Measurements from ENCODE around the gene OPN4. TPM values are rescaled to one million over a fixed set of nuclear protein-coding genes. Genes with fewer than 3 reads are reported as not detected.

Gene OPN4
- total RNA-seq, 3 donors from 2014 or later = not detected

DNA sequence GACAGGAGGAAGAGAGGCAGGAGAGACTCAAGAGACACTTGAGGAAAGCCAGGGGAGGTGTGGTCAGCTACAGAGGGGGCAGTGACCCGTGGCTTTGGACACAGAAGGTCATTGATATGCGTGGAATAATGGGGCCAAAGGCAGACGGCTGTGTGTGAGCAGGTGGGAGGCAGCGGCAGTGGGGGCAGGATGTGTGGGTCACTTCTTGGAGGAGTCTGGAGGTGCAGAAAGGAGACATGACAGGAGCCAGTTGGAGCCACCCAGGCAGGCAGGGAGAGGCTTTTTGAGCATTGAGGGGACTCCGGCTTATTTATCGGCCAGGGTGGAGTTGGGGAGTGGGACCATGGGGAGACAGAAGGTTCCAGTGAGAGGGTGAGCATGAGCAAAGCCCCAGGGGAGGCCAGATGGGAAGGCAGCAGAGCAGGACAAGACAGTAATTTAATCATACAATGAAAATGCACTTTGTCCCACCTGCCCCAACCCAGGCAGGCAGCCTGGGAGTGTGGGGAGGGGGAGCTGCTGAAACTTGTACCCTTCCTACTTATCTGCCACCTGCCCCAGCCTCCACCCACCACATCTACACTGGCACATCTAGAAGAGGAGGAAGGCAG, 19.0 kb downstream of the OPN4 start:
- Histone ChIP-seq H3K27ac (peak overlapping the region in 1 of 2 donors; percentile 38), H3K9me3 (no peaks in the 10 kb centered on the region), H3K36me3 (no peaks in the 10 kb centered on the region), H3K4me3 (no peak overlapping the region), H3K4me1 (no peaks in the 10 kb centered on the region), H3K27me3 (no peaks in the 10 kb centered on the region)
- intact Hi-C loops (cut with DNase I; ENCODE audit: low total_unique reads) = loop anchor here (5.0 kb wide), 1 partner anchor 1421 kb away; no protein-coding TSS in a partner anchor
- TF ChIP-seq, protein P1, sequence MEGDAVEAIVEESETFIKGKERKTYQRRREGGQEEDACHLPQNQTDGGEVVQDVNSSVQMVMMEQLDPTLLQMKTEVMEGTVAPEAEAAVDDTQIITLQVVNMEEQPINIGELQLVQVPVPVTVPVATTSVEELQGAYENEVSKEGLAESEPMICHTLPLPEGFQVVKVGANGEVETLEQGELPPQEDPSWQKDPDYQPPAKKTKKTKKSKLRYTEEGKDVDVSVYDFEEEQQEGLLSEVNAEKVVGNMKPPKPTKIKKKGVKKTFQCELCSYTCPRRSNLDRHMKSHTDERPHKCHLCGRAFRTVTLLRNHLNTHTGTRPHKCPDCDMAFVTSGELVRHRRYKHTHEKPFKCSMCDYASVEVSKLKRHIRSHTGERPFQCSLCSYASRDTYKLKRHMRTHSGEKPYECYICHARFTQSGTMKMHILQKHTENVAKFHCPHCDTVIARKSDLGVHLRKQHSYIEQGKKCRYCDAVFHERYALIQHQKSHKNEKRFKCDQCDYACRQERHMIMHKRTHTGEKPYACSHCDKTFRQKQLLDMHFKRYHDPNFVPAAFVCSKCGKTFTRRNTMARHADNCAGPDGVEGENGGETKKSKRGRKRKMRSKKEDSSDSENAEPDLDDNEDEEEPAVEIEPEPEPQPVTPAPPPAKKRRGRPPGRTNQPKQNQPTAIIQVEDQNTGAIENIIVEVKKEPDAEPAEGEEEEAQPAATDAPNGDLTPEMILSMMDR (IDR thresholded peaks at IDR 0.05) = no peak
- TF ChIP-seq POLR2AphosphoS5 (IDR thresholded peaks at IDR 0.05) = no peak
- no peak for DNase-seq (ENCODE audit: low spot score in 2 of 2)

DNA sequence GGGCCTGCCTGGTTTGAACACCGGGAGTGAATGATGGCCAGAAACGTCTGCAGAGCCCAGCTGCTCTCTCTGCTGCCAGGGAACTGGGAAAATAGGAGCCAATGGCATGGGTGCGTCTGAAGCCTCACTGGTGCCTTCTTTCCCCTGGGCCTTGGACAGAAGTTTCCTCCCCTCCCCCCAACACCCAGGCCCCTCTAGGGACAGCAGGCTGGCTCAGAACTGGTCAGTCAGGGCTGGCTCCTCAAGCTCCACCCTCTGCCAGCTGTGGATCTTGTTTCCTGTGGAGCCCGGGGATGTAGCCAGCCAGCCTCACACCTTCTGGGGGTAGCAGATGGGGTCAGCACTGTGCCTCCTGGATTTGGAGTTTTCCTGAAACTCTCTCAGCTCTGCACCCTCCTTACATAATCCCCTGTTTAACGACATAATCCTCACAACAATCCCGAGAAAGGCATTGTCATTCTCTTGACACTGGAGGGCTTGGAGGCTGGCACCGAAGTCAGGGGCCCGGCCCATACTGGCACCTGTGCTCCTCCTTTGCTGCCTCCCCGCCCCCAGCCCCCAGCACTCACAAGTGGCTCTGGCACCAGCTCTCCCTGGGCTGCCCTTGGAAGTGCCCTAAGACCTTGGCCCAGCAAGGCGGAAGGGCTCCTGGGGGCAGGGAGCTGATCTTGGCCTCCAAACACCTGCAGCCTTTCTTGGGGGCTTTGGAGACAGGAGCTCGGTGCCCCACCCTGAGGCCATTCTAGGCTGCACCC, 19.7 kb downstream of the OPN4 start:
- TF ChIP-seq POLR2A (IDR thresholded peaks at IDR 0.05) = no peak
- TF ChIP-seq, protein P1 (IDR thresholded peaks at IDR 0.05) = no peak
- no peak for TF ChIP-seq POLR2AphosphoS5 (IDR thresholded peaks at IDR 0.05)
- Histone ChIP-seq H3K27me3 (no peaks in the 10 kb centered on the region), H3K9me3 (no peaks in the 10 kb centered on the region), H3K27ac (no peak overlapping the region), H3K4me3 (no peak overlapping the region), H3K4me1 (no peaks in the 10 kb centered on the region), H3K36me3 (no peaks in the 10 kb centered on the region)
- intact Hi-C loops (cut with DNase I; ENCODE audit: low total_unique reads) = loop anchor here (5.0 kb wide), 1 partner anchor 1422 kb away; no protein-coding TSS in a partner anchor
- no peak for DNase-seq (ENCODE audit: low spot score in 2 of 2)

DNA sequence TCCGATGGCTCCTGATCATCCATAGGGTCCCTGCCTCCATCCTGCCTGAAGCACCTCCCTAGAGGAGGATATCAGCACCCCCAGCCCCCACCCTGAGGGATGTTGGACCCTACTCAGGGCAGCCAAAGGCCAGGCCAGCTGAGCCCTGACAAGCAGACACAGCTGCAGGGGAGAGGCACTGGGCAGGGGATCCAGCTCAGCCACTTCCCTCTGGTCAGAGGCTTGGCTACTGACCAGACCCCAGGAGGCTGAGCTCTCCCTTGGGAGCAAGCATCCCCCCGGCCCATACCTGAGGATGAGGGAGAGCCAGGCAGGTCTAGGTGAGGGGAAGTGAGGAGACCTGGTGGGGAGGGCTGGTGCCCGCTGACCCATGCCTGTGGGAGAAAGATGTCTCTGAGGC, 20.6 kb downstream of the OPN4 start:
- no peaks in the 10 kb centered on the region for H3K4me1 ChIP-seq
- H3K9me3 ChIP-seq = no peaks in the 10 kb centered on the region
- no peaks in the 10 kb centered on the region for H3K27me3 ChIP-seq
- H3K36me3 ChIP-seq = no peaks in the 10 kb centered on the region
- H3K27ac ChIP-seq = no peak overlapping the region
- intact Hi-C loops (cut with DNase I; ENCODE audit: low total_unique reads) = loop anchor here (5.0 kb wide), 1 partner anchor 1423 kb away; no protein-coding TSS in a partner anchor
- no peak for TF ChIP-seq POLR2AphosphoS5 (IDR thresholded peaks at IDR 0.05)
- TF ChIP-seq, protein P1 (IDR thresholded peaks at IDR 0.05) = no peak
- no peak for TF ChIP-seq POLR2A (IDR thresholded peaks at IDR 0.05)
- no peak for DNase-seq (ENCODE audit: low spot score in 2 of 2)
- no peak overlapping the region for H3K4me3 ChIP-seq

DNA sequence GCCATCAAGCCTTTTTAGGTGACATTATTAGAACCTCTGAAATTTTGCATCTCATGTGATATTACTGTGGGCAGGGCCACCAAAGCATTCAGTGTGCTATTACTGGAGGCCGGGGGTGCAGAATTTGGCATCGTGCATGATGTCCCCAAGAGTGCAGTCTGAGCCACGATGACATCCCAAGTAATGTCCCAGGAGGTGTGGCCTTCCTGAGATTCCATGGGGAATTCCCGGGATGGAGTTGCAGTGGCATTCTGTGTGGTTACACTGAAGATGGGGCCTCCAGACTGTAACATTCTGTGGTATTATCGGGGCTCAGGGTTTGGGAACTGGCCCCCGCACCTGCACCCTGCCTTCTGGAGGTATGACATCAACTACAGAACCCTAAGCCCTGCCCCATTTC, 23.0 kb downstream of the OPN4 start:
- TF ChIP-seq, protein P1 (IDR thresholded peaks at IDR 0.05) = no peak
- no peak for TF ChIP-seq POLR2A (IDR thresholded peaks at IDR 0.05)
- no peak for TF ChIP-seq POLR2AphosphoS5 (IDR thresholded peaks at IDR 0.05)
- Histone ChIP-seq H3K4me1 (no peaks in the 10 kb centered on the region), H3K36me3 (no peaks in the 10 kb centered on the region), H3K9me3 (no peaks in the 10 kb centered on the region), H3K27ac (no peak overlapping the region), H3K4me3 (no peak overlapping the region), H3K27me3 (no peaks in the 10 kb centered on the region)
- no peak for DNase-seq (ENCODE audit: low spot score in 2 of 2)
- intact Hi-C loops (cut with DNase I; ENCODE audit: low total_unique reads) = no loop called here
